CD4-positive, alpha-beta T cell treated with Interleukin-10 for 1 hour (primary cell): Measurements from ENCODE around the gene IFITM10.
A peak's percentile ranks its signal among the peaks of the same experiment; 100 is the strongest.
"Not testable (repeated sequence)": the region's sequence is repeated elsewhere in the genome, so short reads cannot be mapped to it uniquely, and the experiment has no call there.

Experiments used
- DNase-seq: peaks from one replicate; pipeline ENCODE4 v3.0.0-alpha.2; 2020

The IFITM10 gene

GRCh38 chr11:1705126-1706052 lies 45.0 kb downstream of the IFITM10 start:
- no peak for DNase-seq

GRCh38 chr11:1703146-1703545 lies 47.2 kb downstream of the IFITM10 start:
- DNase-seq = no peak

- no peak for DNase-seq
Observed at GRCh38 chr11:1702506-1702905, 47.9 kb downstream of the IFITM10 start.

- DNase-seq = no peak
Observed at GRCh38 chr11:1701091-1701807, 49.1 kb downstream of the IFITM10 start.

GRCh38 chr11:1699771-1700170 lies 50.6 kb downstream of the IFITM10 start:
- no peak for DNase-seq

- DNase-seq = no peak
Observed at GRCh38 chr11:1696608-1697570, 53.5 kb downstream of the IFITM10 start, which contains the start of gene KRTAP5-6. Gene KRTAP5-6 (plus strand): TSS chr11:1697195. CDS start chr11:1697246, 51 bp downstream.

- DNase-seq = no peak
Observed at GRCh38 chr11:1695548-1696108, 54.8 kb downstream of the IFITM10 start.

GRCh38 chr11:1694846-1695547 lies 55.4 kb downstream of the IFITM10 start:
- DNase-seq = no peak

GRCh38 chr11:1694064-1694845 lies 56.1 kb downstream of the IFITM10 start:
- peak; percentile 80 for DNase-seq

- peak; percentile 65 for DNase-seq
Observed at GRCh38 chr11:1693327-1694063, 56.9 kb downstream of the IFITM10 start.

GRCh38 chr11:1692708-1693326 lies 57.6 kb downstream of the IFITM10 start:
- DNase-seq = no peak

GRCh38 chr11:1691878-1692707 lies 58.3 kb downstream of the IFITM10 start:
- DNase-seq = no peak

GRCh38 chr11:1691026-1691877 lies 59.1 kb downstream of the IFITM10 start:
- no peak for DNase-seq

GRCh38 chr11:1690167-1691025 lies 60.0 kb downstream of the IFITM10 start:
- no peak for DNase-seq

GRCh38 chr11:1689250-1690166 lies 60.9 kb downstream of the IFITM10 start:
- not testable (repeated sequence) for DNase-seq
